NB4 (cell line): ENCODE measurements around the gene ALDH4A1.

Experiments used
- DNase-seq: peaks from one replicate; pipeline ENCODE4 v3.0.0; 2010; ENCODE audit warnings: low read depth
- H3K4me3 ChIP-seq: one replicate; pipeline ENCODE4 v1.5.1; 2011; ENCODE audit warnings: mild to moderate bottlenecking, low read depth, low read length, moderate library complexity
- MYC ChIP-seq: IDR thresholded peaks from 2 replicates; pipeline ENCODE4 v1.6.1; 2011; ENCODE audit warnings: low read depth, low read length
- POLR2A ChIP-seq: IDR thresholded peaks from 2 replicates; pipeline ENCODE4 v1.6.1; 2011; ENCODE audit warnings: mild to moderate bottlenecking; ENCODE audit not compliant: insufficient read length; ENCODE audit errors: extremely low read depth
- TF ChIP-seq, protein P1 (sequence below): IDR thresholded peaks from one replicate; pipeline ENCODE4 v1.5.1; 2012; ENCODE audit warnings: low read depth, low read length
- TF ChIP-seq, protein P2 (sequence below): IDR thresholded peaks from 2 replicates; pipeline ENCODE4 v1.6.1; 2011; ENCODE audit warnings: low read depth, low read length

Gene ALDH4A1

DNA sequence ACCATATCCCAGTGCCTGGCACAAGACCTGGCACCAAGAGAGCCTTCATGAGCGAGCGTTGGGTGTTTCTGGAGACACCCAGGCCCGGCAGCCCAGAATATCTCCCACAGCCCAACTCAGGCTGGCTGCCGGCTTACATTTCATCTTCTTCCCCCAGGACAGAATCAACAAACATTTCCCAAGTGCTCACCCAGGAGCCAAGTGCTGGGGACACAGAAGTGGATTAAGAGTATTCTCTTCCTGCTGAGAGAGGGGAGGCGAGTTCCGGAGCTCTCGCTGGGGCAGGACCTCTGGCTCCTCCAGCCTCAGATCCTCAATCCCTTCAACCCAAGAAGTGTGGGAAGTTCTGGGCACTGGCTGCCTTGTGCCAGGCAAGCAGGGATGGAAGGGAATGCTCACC, 30.5 kb upstream of the ALDH4A1 start:
- no peak for TF ChIP-seq POLR2A
- TF ChIP-seq, protein P1, sequence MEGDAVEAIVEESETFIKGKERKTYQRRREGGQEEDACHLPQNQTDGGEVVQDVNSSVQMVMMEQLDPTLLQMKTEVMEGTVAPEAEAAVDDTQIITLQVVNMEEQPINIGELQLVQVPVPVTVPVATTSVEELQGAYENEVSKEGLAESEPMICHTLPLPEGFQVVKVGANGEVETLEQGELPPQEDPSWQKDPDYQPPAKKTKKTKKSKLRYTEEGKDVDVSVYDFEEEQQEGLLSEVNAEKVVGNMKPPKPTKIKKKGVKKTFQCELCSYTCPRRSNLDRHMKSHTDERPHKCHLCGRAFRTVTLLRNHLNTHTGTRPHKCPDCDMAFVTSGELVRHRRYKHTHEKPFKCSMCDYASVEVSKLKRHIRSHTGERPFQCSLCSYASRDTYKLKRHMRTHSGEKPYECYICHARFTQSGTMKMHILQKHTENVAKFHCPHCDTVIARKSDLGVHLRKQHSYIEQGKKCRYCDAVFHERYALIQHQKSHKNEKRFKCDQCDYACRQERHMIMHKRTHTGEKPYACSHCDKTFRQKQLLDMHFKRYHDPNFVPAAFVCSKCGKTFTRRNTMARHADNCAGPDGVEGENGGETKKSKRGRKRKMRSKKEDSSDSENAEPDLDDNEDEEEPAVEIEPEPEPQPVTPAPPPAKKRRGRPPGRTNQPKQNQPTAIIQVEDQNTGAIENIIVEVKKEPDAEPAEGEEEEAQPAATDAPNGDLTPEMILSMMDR, result no peak
- H3K4me3 ChIP-seq, result no peak overlapping the region
- DNase-seq, result no peak

DNA sequence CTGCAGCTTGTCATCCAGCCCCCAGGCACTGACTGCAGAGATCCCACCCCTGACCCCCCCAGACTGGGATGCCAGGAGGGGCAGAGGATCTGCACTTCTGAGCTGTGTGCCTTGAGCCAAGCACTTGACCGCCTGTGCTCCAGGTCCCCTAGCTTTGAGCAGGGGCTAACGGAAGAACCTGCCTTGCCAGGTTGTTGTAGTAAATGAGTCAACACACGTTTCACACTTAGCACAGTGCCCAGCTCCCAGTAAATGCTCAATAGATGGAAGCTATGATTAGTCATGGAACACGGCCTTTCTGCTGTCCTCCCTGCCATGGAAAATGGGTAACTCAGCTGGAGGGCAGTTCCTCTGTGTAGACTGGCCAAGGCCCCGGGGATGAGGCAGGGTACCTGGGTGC, 30.0 kb upstream of the ALDH4A1 start:
- no peak for DNase-seq
- H3K4me3 ChIP-seq, result no peak overlapping the region
- TF ChIP-seq POLR2A, result no peak
- TF ChIP-seq, protein P1, result no peak
- no peak for TF ChIP-seq MYC
- TF ChIP-seq, protein P2, sequence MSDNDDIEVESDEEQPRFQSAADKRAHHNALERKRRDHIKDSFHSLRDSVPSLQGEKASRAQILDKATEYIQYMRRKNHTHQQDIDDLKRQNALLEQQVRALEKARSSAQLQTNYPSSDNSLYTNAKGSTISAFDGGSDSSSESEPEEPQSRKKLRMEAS, result no peak

DNA sequence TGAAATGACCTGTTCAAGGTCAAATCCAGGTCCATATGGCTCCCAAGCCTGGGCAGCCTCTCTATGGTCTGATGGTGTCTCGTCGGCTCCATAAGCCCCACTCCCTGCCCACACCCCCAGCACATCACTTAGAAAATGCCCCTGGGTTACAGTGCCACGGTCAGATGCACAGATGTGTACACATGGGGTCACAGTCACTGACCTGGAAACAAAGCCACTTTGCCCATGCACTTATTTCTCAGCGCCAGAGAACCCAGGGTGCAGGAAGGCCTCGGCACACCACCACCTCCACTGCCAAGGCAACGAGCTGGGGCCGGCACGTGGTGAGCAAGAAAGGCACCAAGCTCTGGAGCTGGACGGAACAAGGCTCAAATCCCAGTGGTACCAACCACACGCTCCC, 29.4 kb upstream of the ALDH4A1 start:
- no peak for DNase-seq
- TF ChIP-seq, protein P1, result no peak
- TF ChIP-seq, protein P2, result no peak
- H3K4me3 ChIP-seq, result no peak overlapping the region

GRCh38 chr1:18929686-18930085, 27.3 kb upstream of the ALDH4A1 start:
- no peak overlapping the region for H3K4me3 ChIP-seq
- TF ChIP-seq, protein P1, result no peak
- TF ChIP-seq MYC (no peak), POLR2A (no peak)
- TF ChIP-seq, protein P2, result no peak
- DNase-seq, result no peak

GRCh38 chr1:18928985-18929384, 26.6 kb upstream of the ALDH4A1 start:
- no peak overlapping the region for H3K4me3 ChIP-seq
- TF ChIP-seq, protein P2, result no peak
- TF ChIP-seq, protein P1, result no peak
- TF ChIP-seq MYC, result no peak
- TF ChIP-seq POLR2A, result no peak
- DNase-seq, result no peak

GRCh38 chr1:18928406-18928805, 26.1 kb upstream of the ALDH4A1 start:
- no peak for DNase-seq
- TF ChIP-seq POLR2A, result no peak
- TF ChIP-seq MYC, result no peak
- TF ChIP-seq, protein P2, result no peak
- TF ChIP-seq, protein P1, result no peak
- H3K4me3 ChIP-seq, result no peak overlapping the region
